CD4-positive, alpha-beta T cell treated with Interleukin-17A for 4 hours (primary cell): Measurements from ENCODE around the gene HNRNPA0.
A peak's percentile ranks its signal among the peaks of the same experiment; 100 is the strongest.

Experiments
- DNase-seq: peaks from one replicate; pipeline ENCODE4 v3.0.0-alpha.2; 2020; ENCODE audit warnings: mixed read lengths

The HNRNPA0 gene

DNA sequence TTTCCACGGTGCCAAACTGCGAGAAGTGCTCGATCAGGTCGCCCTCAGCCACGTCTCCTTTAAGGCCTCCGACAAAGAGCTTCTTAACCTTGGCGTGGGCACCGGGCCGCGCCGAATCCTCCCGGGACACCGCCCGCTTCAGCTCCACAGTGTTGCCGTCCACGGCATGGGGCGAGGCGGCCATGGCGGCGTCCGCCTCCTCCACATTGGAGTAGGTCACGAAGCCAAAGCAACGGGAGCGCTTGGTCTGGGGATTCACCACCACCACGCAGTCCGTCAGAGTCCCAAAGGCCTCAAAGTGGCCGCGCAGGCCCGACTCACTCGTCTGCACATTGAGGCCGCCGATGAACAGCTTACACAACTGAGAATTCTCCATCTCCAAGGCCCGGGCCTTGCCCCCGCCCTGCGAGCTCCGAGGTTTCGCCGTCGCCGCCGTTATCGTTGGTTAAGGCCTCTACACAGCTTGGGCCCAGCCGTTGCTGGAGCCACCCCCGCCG, 424 bp downstream of the HNRNPA0 start:
- no peak for DNase-seq

DNA sequence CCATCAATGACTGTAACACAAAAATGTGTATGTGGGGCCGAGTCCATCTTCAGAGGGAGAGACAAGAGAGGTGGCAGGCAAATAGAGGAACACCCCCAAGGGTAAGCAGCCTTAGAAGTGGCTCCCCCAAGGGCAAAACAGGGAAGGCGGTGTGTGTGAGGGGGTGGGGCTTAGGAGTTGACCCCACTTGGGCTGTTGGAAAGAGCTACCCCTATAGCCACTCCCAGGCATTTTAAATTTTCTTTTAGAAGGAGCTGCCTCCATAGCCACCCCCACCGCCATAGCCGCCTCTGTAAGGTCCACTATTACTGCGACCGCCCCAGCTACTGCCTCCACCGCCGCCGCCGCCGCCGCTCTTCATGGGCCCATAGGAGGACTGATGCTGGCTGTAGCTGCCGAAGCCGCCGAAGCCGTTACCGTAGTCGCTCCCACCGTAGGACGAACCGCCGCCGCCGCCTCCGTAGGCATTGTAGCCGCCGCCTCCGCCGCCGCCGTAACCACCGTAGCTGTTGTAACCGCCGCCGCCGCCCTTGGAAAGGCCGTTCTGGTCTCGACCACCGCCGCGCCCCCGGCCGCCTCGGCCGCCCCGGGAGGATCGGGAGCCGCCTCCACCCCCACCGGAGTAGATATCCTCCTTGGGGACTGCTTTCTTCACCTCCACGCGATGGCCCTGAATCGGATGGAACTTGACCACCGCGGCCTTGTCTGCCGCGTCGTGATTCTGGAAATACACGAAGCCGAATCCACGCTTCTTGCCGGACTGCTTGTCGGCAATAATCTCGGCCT, 1.1 kb downstream of the HNRNPA0 start:
- DNase-seq = peak; percentile 49

DNA sequence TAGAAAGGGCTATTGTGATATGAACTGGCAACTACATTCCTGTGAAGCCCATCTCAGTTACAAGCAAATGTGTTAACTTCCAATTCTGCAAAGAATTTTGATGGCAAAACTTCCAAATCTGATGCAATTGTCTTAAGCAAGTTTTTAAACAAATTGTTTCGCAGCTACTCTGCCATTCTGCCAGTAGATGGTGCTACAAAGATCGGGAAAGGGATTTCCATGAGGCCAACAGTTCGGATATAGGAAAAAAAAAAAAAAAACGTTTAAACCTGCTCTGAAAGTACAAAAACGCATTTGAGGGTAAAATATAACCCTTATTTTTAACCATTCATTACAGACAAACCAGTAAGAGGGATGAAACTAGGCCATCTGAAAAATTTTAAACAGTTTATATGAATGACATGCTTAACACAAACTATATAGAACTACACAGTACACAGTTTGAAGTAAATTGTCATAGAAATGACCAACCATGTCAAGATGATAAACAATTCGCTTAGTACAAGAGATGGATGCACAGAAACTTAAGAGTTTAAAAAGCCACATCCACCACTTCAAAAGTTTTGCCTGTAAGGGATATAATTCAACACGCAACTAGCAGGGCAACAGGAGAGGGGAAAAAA, 2.2 kb downstream of the HNRNPA0 start:
- no peak for DNase-seq

DNA sequence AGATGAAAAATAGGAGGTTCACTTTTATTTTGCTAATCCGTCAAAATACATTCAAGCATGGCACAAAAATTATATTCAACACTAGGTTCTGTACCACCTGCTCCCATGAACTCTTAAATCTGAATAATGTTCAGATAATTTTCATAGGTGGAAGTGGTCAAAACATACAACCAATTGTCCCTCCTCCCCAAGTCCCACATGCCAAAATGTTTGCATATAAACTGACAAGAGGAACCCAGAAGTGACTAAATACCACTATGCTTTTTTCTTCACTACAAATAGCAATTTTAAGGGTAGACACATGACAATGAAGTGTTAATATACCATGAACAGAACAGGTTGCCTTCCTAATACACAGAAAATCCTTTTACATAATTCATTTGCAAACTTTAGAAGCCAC, 3.7 kb downstream of the HNRNPA0 start:
- DNase-seq = no peak

DNA sequence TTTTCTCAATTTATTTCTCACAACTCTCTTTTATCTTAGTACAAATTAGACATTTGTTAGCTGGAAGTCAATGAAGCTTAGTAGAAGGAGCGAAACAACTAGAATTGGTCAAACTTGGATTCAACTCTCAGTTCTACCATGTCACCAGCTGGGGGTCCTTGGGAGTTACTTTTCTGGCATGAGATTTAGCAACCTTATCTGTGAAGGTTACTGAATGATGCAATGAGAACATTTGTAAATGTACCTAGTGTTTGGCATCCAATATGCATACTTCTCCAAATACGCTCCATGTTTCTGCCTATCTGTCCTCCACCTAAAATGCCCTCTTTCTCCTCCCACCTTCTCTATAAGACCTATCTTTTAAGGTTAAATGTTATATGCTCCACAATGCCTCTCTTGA, 6.3 kb downstream of the HNRNPA0 start:
- DNase-seq = no peak

DNA sequence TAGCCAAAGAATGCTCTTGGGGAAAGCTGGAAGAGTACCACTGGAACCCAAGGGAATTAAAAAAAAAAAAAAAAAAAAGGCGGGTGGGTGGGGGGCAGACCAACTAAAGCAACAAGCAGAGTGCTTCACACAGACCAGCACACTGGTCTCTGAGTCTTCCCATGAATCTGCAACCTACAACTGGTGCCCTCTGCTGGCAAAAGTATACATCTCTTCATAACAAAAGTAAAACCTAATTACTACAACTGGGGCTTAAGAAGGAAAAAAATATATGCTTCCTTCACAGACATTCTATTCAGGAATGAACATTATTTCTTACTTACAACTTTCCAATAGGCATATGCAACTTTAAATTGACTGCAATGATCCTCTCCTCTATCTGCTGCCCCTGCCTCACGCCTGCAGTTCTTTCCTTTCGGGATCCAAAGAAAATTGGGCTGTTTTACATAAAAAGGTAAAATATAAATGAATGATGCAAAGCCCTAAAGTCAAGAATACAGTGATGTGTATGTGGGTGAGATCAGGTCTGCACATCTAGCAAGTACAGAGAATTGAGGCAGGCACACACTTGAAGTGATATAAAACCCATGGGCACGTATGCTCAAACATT, 11.0 kb downstream of the HNRNPA0 start:
- peak; percentile 79 for DNase-seq

DNA sequence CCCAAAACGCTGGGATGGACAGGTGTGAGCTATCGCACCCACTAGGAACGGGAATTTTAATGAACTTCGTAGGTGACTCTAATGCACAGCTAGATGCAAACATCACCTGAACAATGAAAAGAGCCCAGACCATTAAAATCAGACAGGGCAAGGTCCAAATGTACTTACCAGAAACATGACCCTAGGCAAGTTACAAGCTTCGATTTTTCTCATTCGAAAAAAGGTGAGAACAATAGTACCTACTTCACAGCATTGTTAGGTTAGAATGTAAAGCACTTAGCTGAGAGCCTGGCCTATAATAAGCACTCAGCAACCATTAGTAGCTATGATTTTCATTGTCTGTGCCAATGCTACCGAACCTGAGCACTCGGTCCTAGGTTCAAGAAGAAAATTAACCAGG, 12.4 kb downstream of the HNRNPA0 start:
- no peak for DNase-seq

DNA sequence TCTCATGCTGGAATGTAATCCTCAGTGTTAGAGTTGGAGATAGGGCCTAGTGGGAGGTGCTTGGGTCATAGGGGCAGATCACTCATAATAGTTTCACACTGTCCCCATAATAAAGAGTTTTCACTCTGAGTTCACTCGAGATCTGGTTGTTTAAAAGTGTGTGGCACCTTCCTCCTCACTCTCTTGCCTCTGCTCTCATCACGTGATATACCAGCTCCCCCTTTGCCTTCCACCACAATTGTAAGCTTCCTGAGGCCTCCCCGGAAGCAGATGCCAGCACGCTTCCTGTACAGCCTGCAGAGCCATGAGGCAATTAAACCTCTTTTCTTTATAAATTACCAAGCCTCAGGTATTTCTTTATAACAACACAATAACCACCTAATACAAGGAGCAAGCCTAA, 14.4 kb downstream of the HNRNPA0 start:
- no peak for DNase-seq

DNA sequence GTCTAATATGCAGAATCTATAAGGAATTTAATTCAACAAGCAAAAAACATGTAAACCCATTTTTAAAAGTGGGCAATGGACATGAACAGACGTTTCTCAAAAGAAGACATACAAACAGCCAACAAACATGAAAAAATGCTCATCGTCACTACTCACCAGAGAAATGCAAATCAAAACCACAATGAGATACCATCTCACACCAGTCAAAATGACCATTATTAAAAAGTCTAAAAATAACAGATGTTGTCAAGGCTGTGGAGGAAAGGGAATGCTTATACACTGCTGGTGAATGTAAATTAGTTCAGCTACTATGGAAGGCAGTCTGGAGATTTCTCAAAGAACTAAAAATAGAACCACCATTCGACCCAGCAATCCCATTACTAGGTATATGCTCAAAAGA, 15.2 kb downstream of the HNRNPA0 start:
- no peak for DNase-seq

DNA sequence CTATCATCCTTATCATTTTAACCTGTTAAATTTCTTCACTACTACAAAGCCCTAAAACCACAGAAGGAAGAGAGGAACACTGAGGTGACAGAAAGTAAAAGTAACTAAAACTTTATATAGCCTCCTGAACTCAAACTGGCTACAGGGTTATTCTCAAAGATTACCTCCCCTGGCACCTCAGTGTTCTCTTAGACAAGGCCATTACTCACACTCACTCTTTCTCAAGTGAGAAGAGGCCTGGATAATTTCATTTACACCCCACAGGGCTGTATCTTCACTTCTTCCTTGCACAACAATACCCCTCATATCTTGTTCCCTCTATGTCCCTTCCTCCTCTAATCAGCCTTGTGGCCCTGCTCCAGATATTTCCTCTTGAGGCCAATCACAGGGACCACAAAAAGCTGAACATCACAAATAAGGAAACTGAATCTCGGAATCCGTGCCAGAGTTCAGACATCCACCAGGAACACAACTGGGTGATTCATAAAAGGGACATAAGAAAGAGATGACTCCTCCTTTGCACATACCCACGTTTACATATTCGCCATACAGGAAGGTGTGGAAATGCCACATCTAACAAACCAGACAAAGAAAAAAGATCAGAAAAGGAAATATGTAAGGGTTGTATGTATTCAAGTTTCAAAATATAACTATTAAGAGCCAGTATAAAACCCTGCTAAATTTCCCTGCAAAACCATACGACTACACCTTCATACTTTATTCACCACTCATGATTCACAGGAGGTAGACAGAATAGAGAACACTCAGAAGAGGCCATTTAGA, 16.6 kb downstream of the HNRNPA0 start:
- peak; percentile 51 for DNase-seq

DNA sequence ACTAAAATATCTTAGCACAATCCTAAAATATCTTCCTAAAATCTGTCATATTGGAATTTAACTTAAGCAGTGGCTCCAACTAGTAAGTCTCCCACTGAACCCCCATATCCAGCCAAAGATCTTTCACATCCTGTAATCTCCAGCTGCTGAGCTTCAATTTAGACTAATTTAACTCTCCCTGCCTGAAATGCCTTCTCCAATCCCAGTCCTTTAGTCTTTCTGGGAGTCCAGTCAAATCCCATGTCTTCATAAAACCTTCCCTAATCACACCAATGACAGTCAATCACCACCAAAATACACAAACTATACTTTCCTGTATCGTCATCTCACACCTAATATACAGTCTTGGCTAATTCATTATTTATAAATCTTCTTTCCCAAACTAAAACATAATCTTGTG, 17.7 kb downstream of the HNRNPA0 start:
- DNase-seq = no peak

DNA sequence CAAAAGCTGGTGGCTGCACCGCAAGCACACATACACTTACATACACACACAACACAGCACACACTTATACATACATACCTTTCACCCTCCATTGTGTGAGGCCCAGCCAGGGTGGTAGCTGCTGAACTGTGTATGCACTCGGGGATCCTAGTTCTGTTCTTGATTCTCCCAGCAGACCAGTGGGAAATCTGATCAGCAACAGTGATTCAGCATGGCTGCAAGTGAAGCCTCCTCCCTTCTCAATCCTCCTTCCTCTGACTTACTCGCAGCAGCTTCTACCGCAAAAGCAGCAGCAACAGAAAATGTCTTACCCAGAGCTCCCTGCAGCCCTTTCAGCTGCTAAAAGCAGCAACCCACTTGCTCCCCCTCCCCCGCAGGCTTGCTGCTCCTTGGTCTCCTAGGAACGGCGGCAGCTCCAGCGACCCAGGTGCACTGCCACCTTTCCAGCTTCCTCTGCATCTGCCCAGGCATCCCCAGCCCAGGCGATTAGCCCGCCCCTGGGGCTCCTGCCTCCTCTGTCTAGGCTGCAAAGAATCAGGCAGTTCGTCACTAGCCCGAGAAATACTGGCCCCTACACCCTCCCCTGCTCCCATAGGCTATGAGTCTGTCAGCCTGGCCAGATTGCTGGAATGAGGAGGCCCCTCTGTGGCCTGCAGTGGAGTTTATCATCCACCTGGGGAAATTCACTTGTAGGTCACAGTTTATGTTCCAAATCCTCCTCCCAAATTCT, 18.4 kb downstream of the HNRNPA0 start, which contains the start of gene KLHL3:
TSS of gene KLHL3 (minus strand) at position 535 of the 730 bp plus-strand sequence. CDS start at position 92, 443 bp downstream.
- peak; percentile 69 for DNase-seq

DNA sequence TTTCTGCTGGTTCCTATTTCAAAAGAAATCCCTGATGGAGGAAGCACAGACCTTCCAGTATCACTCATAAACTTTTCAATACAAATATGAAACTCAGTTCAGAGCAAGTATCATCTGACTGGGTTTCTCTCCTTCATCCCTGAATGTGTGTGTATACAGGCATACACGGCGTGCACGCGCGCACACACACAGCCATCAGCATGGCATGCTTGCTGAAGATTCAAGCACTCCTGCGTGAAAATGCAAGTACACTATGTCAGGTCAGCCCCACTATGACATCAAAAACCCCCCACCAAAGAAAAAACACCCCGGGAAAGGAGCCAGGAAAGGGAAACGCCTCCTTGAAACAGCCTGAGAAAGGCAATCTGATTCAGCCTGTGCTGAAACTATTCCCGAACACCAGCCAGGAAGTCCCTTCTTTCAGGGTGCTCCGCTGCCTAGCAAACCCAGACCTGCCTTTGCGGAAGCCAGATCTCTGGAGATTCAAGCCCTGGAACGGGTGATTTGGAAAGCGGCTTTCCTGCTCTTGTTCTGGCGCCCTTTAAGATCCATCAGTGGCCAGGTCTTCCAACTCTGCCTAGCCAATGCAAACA, 19.1 kb downstream of the HNRNPA0 start:
- DNase-seq = peak; percentile 42

DNA sequence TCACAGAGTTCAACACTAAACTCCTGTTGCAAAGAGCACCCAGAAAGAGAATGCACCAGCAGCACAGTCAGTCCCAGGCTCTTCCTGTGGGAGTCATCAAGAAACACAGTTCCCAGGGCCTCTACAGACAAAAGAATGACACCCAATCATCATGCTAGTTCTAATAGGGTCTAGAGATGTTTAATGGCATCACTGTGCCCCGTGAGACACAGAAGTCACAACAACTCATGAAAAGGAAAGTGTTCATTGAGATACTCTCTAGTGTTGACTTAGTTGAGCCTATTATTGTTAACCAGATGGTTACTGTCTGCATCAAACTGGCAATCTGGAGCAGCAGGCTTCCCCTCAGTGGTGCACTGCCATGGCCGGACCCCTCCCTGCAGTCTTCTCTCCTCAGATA, 19.8 kb downstream of the HNRNPA0 start:
- peak; percentile 27 for DNase-seq

DNA sequence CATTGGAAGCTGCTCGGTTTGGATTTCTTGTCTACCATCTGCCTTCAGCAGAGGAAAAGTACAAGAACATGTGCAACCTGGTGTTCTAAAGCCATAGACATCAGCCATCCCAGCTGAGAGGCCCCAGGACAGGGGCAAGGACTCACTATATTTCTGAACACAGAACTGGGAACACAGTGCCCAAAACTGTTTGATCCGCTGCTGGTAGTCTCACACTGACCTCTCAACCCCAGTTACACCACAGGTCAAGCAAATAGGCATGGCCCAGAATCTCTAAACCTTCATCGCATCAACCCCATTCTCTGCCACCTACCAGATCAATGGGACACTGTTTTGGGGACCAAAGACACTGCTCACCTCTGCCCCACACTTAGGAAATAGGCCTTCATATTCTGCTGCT, 20.2 kb downstream of the HNRNPA0 start:
- DNase-seq = no peak

DNA sequence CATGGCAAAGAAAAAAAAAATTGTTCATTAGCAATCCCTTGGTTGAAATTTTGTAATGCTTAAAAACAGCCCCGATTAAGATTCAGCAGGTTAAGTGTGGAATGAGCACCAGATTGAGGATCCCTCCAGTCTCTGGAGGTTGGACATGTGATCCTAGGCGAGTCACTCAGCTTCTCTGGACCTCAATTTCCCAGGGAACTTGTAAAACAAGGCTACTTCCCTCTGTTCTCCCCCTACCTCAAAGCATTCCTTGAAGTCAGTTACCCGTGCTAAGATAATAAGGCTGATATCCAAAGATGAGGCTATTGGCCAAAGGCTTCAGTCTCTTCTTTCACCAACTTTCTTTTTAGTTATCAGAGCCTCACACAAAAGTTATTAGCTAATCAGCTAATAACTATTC, 21.2 kb downstream of the HNRNPA0 start:
- DNase-seq = no peak

DNA sequence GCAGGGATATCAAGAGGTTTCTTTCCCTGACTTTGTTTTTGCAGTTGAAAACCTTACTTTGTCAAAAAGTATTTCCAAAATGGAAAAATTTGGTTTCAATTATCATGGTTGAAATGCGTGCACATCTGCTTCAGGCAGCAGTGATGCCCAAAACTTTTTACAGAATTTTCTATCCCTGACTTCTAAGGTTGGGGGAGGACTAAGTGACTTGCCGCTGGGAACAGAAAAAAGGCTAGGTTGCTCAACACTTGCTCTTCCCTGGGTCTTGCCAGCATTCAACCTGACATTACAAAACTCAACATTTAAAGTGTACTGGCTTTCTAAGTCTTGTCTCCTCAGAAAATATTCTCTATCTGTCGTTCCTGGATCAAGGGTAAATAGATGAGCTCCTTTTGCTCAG, 23.0 kb downstream of the HNRNPA0 start:
- no peak for DNase-seq

DNA sequence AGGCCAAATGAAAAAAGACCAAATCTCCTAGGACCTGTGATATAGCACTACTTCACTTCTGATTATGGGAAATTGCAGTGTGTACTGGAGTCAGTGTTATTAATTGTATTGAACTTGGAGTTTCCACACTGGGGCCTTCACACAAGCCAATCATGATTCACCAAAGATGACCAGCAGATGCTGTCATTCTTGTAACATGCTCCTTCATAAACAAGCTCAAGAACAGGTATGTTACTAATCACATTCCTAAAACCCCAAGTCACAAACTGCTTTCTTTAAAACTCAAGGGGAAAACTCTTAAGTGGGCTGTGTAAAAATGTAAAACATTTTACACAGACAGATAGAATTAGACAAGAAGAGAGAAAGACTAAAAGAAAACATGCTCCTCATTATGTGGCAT, 23.8 kb downstream of the HNRNPA0 start:
- DNase-seq = no peak

DNA sequence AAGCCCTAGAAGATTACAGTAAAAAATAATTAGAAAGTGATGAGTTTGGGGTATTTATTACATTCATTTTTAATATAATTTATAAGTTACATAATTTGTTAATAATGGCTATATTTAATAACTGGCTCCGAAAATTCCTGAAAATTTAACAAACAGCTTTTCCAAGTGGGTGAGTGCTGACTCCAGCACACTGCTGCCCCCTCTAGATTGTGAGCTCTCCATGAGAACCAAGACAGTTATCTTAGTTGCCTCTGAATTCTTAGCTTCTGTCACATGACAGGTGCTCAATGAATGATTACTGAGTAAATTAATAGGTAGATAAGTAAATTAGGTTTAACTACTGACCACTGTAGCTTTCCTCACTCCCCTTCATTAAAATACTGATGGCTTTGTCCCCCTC, 26.1 kb downstream of the HNRNPA0 start:
- no peak for DNase-seq

DNA sequence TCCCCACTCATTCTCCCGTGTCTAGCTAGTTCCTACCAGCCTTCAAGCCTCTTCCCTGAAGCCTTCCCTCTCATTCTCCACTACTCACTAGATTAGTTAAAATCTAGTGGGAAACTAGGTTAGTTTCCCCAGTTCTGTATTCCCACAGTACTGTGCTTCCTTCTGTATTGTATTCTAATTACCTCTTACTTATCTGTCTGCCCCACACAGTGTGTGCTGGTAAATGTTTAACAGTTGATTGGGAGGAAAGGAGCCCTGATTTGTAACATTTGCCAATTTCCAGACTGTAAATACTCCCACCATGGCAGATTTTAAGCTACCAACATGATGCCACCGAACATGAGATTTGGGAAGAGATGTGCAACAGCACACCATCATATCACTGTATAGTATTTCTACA, 26.5 kb downstream of the HNRNPA0 start:
- no peak for DNase-seq

DNA sequence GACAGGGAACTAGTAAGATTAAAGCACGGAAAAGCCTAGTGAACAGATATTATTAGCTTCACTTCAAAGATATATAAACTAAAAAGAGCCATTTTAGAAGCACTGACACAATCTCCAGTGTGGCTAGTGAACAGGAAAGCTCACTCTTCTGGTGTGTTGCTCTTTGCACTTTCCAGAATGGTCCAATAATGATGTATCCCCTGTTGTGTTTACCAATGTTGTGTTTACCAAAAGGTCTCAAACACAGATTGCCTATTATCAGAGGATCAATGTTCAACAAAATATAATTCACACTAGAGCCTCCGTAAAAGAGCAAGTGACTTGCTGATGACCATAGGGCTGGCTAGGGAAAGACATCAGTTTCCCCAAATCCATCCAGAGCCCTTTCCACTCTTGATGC, 29.9 kb downstream of the HNRNPA0 start:
- no peak for DNase-seq

DNA sequence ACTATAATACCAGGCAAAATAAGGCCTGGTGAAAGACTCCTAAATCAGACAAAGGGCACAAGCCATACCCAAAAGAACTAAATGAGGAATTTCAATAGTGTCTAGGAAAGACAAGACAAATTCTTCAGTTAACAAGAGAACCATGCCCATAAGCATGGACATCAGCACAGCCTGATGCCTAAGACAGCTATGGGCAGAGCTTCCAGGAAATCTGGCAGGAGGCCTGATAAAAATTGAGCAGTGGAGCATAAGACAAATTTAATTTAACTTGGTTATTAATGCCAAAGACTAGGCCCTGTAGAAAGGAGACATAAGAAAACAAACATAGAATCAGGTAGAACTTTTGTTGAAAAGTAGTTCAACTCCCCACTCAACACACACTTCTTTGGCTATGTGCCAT, 35.6 kb downstream of the HNRNPA0 start:
- no peak for DNase-seq
